ENCODE results near the gene PPP2R2D.

- TF ChIP-seq CTCF (IDR thresholded peaks at IDR 0.05) (no peak), POLR2AphosphoS5 (IDR thresholded peaks at IDR 0.05; ENCODE audit: low read depth, low read length) (no peak), TCF7L2 (IDR thresholded peaks at IDR 0.05; ENCODE audit: low read depth, low read length) (no peak), SIN3A (IDR thresholded peaks at IDR 0.05; ENCODE audit: borderline replicate concordance, insufficient read depth, low read depth, low read length) (no peak)
These were observed 73.4 kb downstream of the PPP2R2D start for GRCh38 chr10:131974034-131974817.
